ENCODE data around the gene PDGFRB. TPM values are rescaled to one million over a fixed set of nuclear protein-coding genes. Genes with fewer than 3 reads are reported as not detected.

PDGFRB gene
- total RNA-seq, 1 donor from 2014 or later: 341 TPM

DNA sequence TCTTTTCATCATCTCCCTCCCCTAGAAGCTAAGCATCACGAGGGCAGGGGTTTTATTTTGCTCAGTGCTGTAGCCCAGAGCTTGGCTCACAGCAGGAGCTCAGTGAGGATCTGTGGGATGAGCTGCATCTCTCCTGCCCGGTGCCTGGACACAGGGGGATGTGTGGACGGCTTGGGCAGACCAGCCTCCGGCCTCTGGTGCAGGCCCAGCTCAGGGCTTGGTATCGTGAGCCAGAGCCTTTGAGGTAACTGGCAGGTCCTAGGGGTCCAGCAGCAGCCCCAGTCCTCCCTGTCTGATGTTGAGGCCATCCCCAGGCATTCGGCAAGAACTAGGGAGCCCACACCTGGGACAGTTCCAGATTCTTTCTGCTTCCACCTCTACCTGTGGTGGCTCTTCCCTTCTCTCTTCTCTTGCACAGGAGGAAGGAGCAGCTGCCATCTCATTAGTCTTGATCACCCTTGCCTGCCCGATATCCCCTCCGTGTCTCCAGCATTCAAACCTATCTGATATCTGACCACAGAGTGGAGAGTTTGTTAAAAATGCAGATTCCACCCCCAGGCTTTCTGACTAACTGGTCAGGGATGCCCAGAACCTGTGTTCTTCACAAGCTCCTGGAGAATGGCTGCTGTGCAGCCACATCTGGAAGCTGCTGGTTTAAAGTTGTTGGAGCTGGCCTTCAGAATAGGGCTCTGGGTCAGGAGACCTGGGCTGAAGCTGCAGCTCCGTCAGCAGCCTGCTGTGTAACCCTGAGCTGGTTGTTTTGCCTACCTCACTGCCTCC lies 26.3 kb upstream of the PDGFRB start:
- intact Hi-C loops (cut with DNase I): loop anchor here (2.0 kb wide), 1 partner anchor 51 kb away; no protein-coding TSS in a partner anchor
- H3K4me3 ChIP-seq: no peak overlapping the region
- H3K27ac ChIP-seq: peak overlapping the region; percentile 95 to 96
- no peak for DNase-seq (ENCODE audit: low spot score in 2 of 2)
- TF ChIP-seq, protein P1, sequence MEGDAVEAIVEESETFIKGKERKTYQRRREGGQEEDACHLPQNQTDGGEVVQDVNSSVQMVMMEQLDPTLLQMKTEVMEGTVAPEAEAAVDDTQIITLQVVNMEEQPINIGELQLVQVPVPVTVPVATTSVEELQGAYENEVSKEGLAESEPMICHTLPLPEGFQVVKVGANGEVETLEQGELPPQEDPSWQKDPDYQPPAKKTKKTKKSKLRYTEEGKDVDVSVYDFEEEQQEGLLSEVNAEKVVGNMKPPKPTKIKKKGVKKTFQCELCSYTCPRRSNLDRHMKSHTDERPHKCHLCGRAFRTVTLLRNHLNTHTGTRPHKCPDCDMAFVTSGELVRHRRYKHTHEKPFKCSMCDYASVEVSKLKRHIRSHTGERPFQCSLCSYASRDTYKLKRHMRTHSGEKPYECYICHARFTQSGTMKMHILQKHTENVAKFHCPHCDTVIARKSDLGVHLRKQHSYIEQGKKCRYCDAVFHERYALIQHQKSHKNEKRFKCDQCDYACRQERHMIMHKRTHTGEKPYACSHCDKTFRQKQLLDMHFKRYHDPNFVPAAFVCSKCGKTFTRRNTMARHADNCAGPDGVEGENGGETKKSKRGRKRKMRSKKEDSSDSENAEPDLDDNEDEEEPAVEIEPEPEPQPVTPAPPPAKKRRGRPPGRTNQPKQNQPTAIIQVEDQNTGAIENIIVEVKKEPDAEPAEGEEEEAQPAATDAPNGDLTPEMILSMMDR (IDR thresholded peaks at IDR 0.05): no peak
- no peaks in the 10 kb centered on the region for H3K9me3 ChIP-seq
- H3K36me3 ChIP-seq: no peaks in the 10 kb centered on the region
- peaks cover 12 to 31% of the 10 kb centered on the region in 2 donors for H3K4me1 ChIP-seq
- no peaks in the 10 kb centered on the region for H3K27me3 ChIP-seq

DNA sequence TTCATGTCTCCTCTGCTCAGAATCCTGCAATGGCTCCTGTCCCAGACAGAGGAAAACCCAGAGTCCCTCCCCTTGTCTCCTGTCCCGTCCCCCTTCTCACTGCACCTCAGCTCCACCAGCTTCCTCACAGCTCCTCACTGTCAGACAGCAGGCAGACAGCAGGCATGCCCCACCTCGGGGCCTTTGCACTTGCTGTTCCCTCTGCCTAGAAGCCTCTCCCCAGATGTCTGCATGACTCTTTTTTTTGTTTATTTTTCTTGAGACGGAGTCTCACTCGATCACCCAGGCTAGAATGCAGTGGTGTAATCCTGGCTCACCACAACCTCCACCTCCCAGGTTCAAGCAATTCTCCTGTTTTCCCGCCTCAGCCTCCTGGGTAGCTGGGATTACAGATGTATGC lies 25.4 kb upstream of the PDGFRB start:
- H3K4me1 ChIP-seq: peaks cover 12 to 41% of the 10 kb centered on the region in 2 donors
- H3K9me3 ChIP-seq: no peaks in the 10 kb centered on the region
- TF ChIP-seq, protein P1 (IDR thresholded peaks at IDR 0.05): no peak
- H3K4me3 ChIP-seq: peak overlapping the region in 1 of 2 donors; percentile 21
- H3K27me3 ChIP-seq: no peaks in the 10 kb centered on the region
- DNase-seq (ENCODE audit: low spot score in 2 of 2): no peak
- H3K36me3 ChIP-seq: no peaks in the 10 kb centered on the region
- peak overlapping the region; percentile 95 to 96 for H3K27ac ChIP-seq
- intact Hi-C loops (cut with DNase I): loop anchor here (2.0 kb wide), 1 partner anchor 50 kb away; no protein-coding TSS in a partner anchor

DNA sequence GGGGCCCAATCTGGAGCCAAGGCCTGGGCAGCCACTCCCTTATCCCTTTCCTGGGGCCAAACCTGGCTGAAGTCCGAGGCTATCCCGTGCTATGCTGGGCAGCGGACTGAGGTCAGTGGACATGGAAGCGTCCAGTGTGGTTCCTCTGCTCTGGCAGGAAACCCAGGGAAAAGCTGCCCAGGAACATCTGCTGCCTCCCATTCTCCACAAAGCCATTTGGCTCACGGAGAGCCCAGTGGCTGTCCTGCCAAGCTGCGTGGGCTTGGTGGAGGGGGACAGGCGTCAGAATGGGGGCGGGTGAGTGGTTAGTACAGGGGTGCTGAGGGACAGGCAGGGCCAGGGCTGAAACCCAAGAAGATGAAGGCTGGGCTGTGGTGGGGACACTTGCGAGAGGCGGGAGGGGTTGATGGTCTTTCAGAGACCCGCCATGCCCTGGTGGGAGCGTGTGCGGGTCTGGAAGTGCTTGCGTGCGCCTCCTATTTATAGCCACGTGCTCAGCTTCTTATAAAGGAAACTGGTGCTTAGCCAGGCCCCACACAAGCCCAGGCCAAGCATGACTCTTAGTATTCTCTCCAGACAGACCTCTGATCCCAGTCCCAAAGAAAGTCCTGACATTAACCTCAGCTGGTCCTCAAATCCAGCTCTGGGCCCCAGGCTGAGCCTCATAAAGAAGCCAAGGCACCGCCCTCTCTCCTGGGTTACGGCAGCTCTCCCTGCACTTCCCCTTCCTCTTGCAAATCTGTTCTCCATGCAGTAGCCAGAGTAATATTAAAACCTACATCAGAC lies 24.8 kb upstream of the PDGFRB start:
- DNase-seq (ENCODE audit: low spot score in 2 of 2): peak; percentile 44 to 91
- Histone ChIP-seq H3K27me3 (no peaks in the 10 kb centered on the region), H3K4me3 (peak overlapping the region in 1 of 2 donors; percentile 21), H3K36me3 (no peaks in the 10 kb centered on the region), H3K27ac (peak overlapping the region; percentile 95 to 96), H3K4me1 (peaks cover 17 to 45% of the 10 kb centered on the region in 2 donors), H3K9me3 (no peaks in the 10 kb centered on the region)
- TF ChIP-seq, protein P1 (IDR thresholded peaks at IDR 0.05): no peak
- intact Hi-C loops (cut with DNase I): loop anchor here (1.0 to 2.0 kb wide), 2 partner anchors 19 to 50 kb away; no protein-coding TSS in a partner anchor

GRCh38 chr5:150179019-150179620 lies 23.5 kb upstream of the PDGFRB start:
- peaks cover 17 to 48% of the 10 kb centered on the region in 2 donors for H3K4me1 ChIP-seq
- peak overlapping the region; percentile 95 to 96 for H3K27ac ChIP-seq
- no peaks in the 10 kb centered on the region for H3K36me3 ChIP-seq
- no peaks in the 10 kb centered on the region for H3K27me3 ChIP-seq
- H3K9me3 ChIP-seq: no peaks in the 10 kb centered on the region
- H3K4me3 ChIP-seq: no peak overlapping the region
- DNase-seq (ENCODE audit: low spot score in 2 of 2): no peak
- TF ChIP-seq, protein P1 (IDR thresholded peaks at IDR 0.05): no peak
- intact Hi-C loops (cut with DNase I): loop anchor here (5.0 kb wide), 1 partner anchor 33 kb away; no protein-coding TSS in a partner anchor

DNA sequence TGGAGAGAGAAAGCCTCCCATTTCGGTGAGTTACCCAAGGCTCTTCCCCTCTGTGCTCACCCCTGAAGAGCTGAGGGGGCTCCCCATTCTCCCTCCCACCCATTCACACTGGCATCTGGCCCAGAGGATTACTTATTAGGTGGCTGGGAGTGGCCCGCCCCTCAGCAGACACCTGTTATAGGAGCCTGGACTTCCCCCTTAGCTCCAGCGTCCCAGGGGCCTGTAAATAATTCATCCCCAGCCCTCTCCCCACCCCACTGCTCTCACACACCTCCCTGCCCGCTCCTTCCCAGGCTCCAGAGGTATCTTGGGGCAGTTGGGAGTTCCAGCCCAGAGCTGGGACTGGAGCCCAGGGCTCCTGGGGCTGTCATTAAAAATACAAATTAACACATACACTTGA lies 22.6 kb upstream of the PDGFRB start:
- Histone ChIP-seq H3K4me1 (peaks cover 17 to 48% of the 10 kb centered on the region in 2 donors), H3K27me3 (no peaks in the 10 kb centered on the region), H3K4me3 (no peak overlapping the region), H3K36me3 (no peaks in the 10 kb centered on the region), H3K9me3 (no peaks in the 10 kb centered on the region), H3K27ac (peak overlapping the region; percentile 95 to 96)
- no peak for DNase-seq (ENCODE audit: low spot score in 2 of 2)
- intact Hi-C loops (cut with DNase I): loop anchor here (5.0 kb wide), 1 partner anchor 34 kb away; no protein-coding TSS in a partner anchor
- TF ChIP-seq, protein P1 (IDR thresholded peaks at IDR 0.05): no peak

Measured in ascending aorta (tissue), 2 donors.